Subcutaneous adipose tissue (tissue), 4 donors: ENCODE results near the gene ART4. TPM values are rescaled to one million over a fixed set of nuclear protein-coding genes. Genes with fewer than 3 reads are reported as not detected.

Source experiments
- CTCF ChIP-seq: fragments of 450-650 bp; IDR thresholded peaks from one replicate; pipeline ENCODE4 v1.5.1; 2016; ENCODE audit warnings: low read depth, mild to moderate bottlenecking, control low read depth, antibody characterized with exemption, moderate library complexity
- total RNA-seq, 4 donors: library from RNA; depleted of rRNA; stranded (reverse); fragments of >200 nt; gene quantifications; one replicate each; pipeline ENCODE4 v1.1.0, GENCODE V29; 2016

Gene ART4
- total RNA-seq, 4 donors from 2014 or later, result 0.33 to 1.9 (median 0.61) TPM

- no peak for TF ChIP-seq CTCF
These were observed 1.6 kb downstream of the ART4 start for GRCh38 chr12:14841761-14842160.

DNA sequence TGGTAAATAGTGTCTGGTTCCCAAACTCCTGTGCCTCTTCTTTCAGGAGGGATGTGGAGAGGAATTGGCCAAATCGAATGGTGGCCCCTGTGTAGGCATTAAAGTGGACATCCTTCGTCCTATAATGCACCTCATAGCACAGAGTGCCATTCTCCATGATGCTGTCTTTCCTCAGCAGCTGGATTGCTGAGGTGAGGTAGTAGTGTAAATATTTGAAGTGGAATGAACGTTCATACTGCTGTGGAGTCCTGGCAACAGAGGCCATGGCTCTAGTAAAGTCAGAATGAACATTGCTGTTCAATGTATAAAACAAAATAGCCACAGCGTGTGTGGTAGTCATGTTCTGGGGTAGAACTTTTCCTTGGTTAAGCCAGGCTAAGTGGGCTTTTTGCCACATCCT is 2.7 kb downstream of the ART4 start:
- no peak for TF ChIP-seq CTCF

GRCh38 chr12:14839262-14839661 is 4.1 kb downstream of the ART4 start:
- TF ChIP-seq CTCF, result no peak

GRCh38 chr12:14836336-14837210 is 6.8 kb downstream of the ART4 start:
- no peak for TF ChIP-seq CTCF

GRCh38 chr12:14834509-14834908 is 8.8 kb downstream of the ART4 start:
- TF ChIP-seq CTCF, result no peak

GRCh38 chr12:14833952-14834351 is 9.4 kb downstream of the ART4 start:
- TF ChIP-seq CTCF, result no peak

DNA sequence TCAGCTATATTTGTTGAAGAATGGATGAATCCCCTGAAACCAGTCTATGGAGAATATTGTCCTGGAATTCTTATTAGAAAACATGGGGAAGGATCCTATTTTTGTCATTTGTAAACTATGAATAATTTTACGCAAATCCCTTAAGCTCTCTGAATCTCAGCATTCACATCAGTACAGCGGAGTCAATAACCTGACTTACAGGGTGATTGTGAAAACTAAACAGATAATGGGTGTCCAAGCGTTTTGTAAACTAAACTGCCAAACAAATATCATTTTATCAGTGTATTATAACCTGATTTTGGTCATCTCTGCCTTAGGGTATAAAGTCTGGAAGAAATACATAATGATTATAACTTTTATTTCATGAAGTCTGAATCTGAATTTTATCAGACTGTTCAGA is 10.0 kb downstream of the ART4 start:
- TF ChIP-seq CTCF, result no peak
